CD4-positive, alpha-beta memory T cell (primary cell): ENCODE results near the gene GTF3C2. TPM values are rescaled to one million over a fixed set of nuclear protein-coding genes. Genes with fewer than 3 reads are reported as not detected.
A peak's percentile ranks its signal among the peaks of the same experiment; 100 is the strongest.
"Not testable (repeated sequence)": the region's sequence is repeated elsewhere in the genome, so short reads cannot be mapped to it uniquely, and the experiment has no call there.

Experiments used
- CTCF ChIA-PET: fragments of 350-600 bp; sonication (Branson Sonifier 250); formaldehyde crosslinking; loops from one replicate; lab custom pipeline; 2021; ENCODE audit warnings: inconsistent platforms; ENCODE audit not compliant: partially characterized antibody; lab: Charles Lee
- POLR2A ChIA-PET: fragments of 350-600 bp; sonication (Branson Sonifier 250); formaldehyde crosslinking; loops from one replicate; lab custom pipeline; 2021; ENCODE audit not compliant: partially characterized antibody; lab: Charles Lee
- DNase-seq, 5 donors: peaks; one replicate each; pipeline versions ENCODE4 v3.0.0 to v3.0.0-alpha.2; 2020 to 2022; ENCODE audit warnings: mixed read lengths in 1 of 5
- H3K27ac ChIP-seq: one replicate; pipeline ENCODE4 v1.7.0; 2013; ENCODE audit warnings: low read depth, low read length
- H3K27me3 ChIP-seq: 2 replicates; pipeline ENCODE4 v1.7.0; 2013; ENCODE audit warnings: mild to moderate bottlenecking, low read length, moderate library complexity; ENCODE audit not compliant: insufficient read depth
- H3K36me3 ChIP-seq: 2 replicates; pipeline ENCODE4 v1.7.0; 2013; ENCODE audit warnings: mild to moderate bottlenecking, low read length, moderate library complexity; ENCODE audit not compliant: insufficient read depth
- H3K4me1 ChIP-seq: 2 replicates; pipeline ENCODE4 v1.7.0; 2013; ENCODE audit warnings: mild to moderate bottlenecking, low read length, moderate library complexity; ENCODE audit not compliant: insufficient read depth
- H3K4me3 ChIP-seq, 2 donors: one replicate each; pipeline ENCODE4 v1.7.0; 2013; ENCODE audit warnings: low read length in 2 of 2, mild to moderate bottlenecking in 1 of 2
- H3K9me3 ChIP-seq, 2 donors: one replicate each; pipeline ENCODE4 v1.7.0; 2013; ENCODE audit warnings: low read length in 2 of 2, control low read depth in 1 of 2; ENCODE audit not compliant: control insufficient read depth in 1 of 2
- H3K27ac Mint-ChIP-seq, 7 donors: one replicate each; pipeline ENCODE4 v1.8.0; 2020 to 2021; ENCODE audit warnings: mixed read lengths in 7 of 7, mild to moderate bottlenecking in 6 of 7, inconsistent platforms in 3 of 7, moderate library complexity in 3 of 7
- H3K27me3 Mint-ChIP-seq, 2 donors: one replicate each; pipeline ENCODE4 v1.8.0; 2020 to 2021; ENCODE audit warnings: mixed read lengths in 2 of 2
- H3K36me3 Mint-ChIP-seq, 2 donors: one replicate each; pipeline ENCODE4 v1.8.0; 2020 to 2021; ENCODE audit warnings: mixed read lengths in 2 of 2, inconsistent platforms in 1 of 2, mild to moderate bottlenecking in 1 of 2
- H3K4me1 Mint-ChIP-seq, 4 donors: one replicate each; pipeline ENCODE4 v1.8.0; 2020 to 2021; ENCODE audit warnings: mixed read lengths in 4 of 4, mild to moderate bottlenecking in 1 of 4
- H3K4me3 Mint-ChIP-seq, 8 donors: one replicate each; pipeline ENCODE4 v1.8.0; 2020 to 2021; ENCODE audit warnings: mixed read lengths in 8 of 8, mild to moderate bottlenecking in 7 of 8, moderate library complexity in 6 of 8, inconsistent platforms in 3 of 8
- H3K9me3 Mint-ChIP-seq, 8 donors: one replicate each; pipeline ENCODE4 v1.8.0; 2020 to 2021; ENCODE audit warnings: mixed read lengths in 8 of 8, mild to moderate bottlenecking in 5 of 8, inconsistent platforms in 3 of 8, moderate library complexity in 1 of 8
- intact Hi-C: fragments of 100-400 bp; cut with micrococcal nuclease; formaldehyde crosslinking; loops from one replicate; pipeline ENCODE4 v1.15.1; 2023
- polyA plus RNA-seq, 2 donors: library from polyadenylated mRNA; unstranded; fragments of 300-500 nt; fragmentation: Illumina TruSeq; gene quantifications; one replicate each; pipeline ENCODE4 v1.2.3, GENCODE V29; 2021
- total RNA-seq, 2 experiments: library from RNA; stranded (reverse); gene quantifications; one replicate each; pipeline ENCODE4 v1.2.3, GENCODE V29; 2021

GTF3C2 gene
- total and polyA plus RNA-seq, 4 experiments from 2014 or later: 37.7 to 90.8 (median 67.3) TPM

- Histone ChIP-seq H3K9me3 (no peaks in the 10 kb centered on the region), H3K4me3 (no peak overlapping the region), H3K27ac (no peak overlapping the region), H3K27me3 (no peaks in the 10 kb centered on the region), H3K36me3 (peaks cover 35% of the 10 kb centered on the region), H3K4me1 (peaks cover 3% of the 10 kb centered on the region)
- no peak overlapping the region for H3K4me3 Mint-ChIP-seq
- H3K4me1 Mint-ChIP-seq: peaks cover 7 to 16% (median 8%) of the 10 kb centered on the region in 4 donors
- CTCF ChIA-PET: interaction anchor here (0.7 kb wide), 1 partner anchor 602 kb away, joined by 3 read pairs; no protein-coding TSS in a partner anchor
- H3K36me3 Mint-ChIP-seq: peaks cover 20 to 28% of the 10 kb centered on the region in 2 donors
- no peaks in the 10 kb centered on the region for H3K27me3 Mint-ChIP-seq
- H3K9me3 Mint-ChIP-seq: no peaks in the 10 kb centered on the region
- no peak for DNase-seq
- POLR2A ChIA-PET: interaction anchor here (0.6 to 0.9 kb wide), 3 partner anchors 18 to 303 kb away, joined by 3 read pairs; partner anchors contain the start of gene ZNF513
- intact Hi-C loops: no loop called here
- H3K27ac Mint-ChIP-seq: peak overlapping the region in 3 of 7 donors; percentile 4 to 75 (median 16)
Measured at GRCh38 chr2:27362678-27363420, 6.3 kb upstream of the GTF3C2 start.

DNA sequence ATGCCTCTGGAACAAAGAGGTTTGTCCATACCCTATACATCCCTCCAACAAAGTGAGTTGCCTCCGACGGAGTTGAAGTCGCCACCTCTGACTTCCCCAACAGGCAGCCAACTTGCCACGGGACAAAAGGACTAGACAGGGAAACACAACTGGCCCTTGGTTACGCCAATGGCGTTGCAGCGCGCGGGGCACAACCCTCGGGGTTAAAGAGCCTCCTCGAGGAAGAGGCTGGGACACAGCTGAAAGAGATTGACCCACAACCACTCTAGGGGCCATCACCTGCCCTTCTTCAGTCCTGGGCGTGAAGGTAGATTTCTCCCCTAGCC lies 545 bp downstream of the GTF3C2 start:
- no peaks in the 10 kb centered on the region for H3K27me3 Mint-ChIP-seq
- intact Hi-C loops: loop anchor here (1.0 to 5.0 kb wide), 7 partner anchors 14 to 271 kb away; partner anchors contain the start of genes CCDC121, EIF2B4, GPN1 and IFT172
- H3K36me3 Mint-ChIP-seq: peaks cover 4 to 24% of the 10 kb centered on the region in 2 donors
- CTCF ChIA-PET: interaction anchor here (0.9 to 2.6 kb wide), 3 partner anchors 9 to 53 kb away, joined by 3 to 16 read pairs (median 4); partner anchors contain the start of genes EIF2B4 and SNX17
- no peaks in the 10 kb centered on the region for H3K36me3 ChIP-seq
- peaks cover 53% of the 10 kb centered on the region for H3K4me1 ChIP-seq
- H3K9me3 Mint-ChIP-seq: peaks cover 0 to 5% (median 0%) of the 10 kb centered on the region in 8 donors
- DNase-seq: no peak
- H3K4me3 ChIP-seq: peak overlapping the region; percentile 49 to 75
- POLR2A ChIA-PET: interaction anchor here (0.9 to 2.9 kb wide), 11 partner anchors 11 to 308 kb away, joined by 3 to 49 read pairs (median 6); partner anchors contain the start of genes EIF2B4, MPV17, NRBP1 and PPM1G
- H3K9me3 ChIP-seq: no peaks in the 10 kb centered on the region
- H3K27ac ChIP-seq: peak overlapping the region; percentile 85
- H3K27me3 ChIP-seq: no peaks in the 10 kb centered on the region
- peaks cover 38 to 68% (median 51%) of the 10 kb centered on the region in 4 donors for H3K4me1 Mint-ChIP-seq
- H3K4me3 Mint-ChIP-seq: peak overlapping the region; percentile 96 to 100 (median 98)
- H3K27ac Mint-ChIP-seq: peak overlapping the region; percentile 96 to 100 (median 99)

DNA sequence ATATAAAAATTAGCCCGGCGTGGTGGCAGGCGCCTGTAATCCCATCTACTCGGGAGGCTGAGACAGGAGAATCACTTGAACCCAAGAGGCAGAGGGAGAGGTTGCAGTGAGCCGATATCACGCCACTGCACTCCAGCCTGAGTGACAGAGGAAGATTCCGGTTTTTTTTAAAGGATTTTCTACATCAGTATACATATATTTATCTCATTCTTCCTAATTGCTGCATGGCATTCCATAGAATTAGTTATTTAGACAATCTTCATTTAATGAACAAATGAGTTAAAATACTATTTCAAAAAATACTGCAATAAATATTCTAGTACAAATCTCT lies 2.0 kb downstream of the GTF3C2 start:
- CTCF ChIA-PET: interaction anchor here (1.5 kb wide), 1 partner anchor 15 kb away, joined by 8 read pairs; no protein-coding TSS in a partner anchor

DNA sequence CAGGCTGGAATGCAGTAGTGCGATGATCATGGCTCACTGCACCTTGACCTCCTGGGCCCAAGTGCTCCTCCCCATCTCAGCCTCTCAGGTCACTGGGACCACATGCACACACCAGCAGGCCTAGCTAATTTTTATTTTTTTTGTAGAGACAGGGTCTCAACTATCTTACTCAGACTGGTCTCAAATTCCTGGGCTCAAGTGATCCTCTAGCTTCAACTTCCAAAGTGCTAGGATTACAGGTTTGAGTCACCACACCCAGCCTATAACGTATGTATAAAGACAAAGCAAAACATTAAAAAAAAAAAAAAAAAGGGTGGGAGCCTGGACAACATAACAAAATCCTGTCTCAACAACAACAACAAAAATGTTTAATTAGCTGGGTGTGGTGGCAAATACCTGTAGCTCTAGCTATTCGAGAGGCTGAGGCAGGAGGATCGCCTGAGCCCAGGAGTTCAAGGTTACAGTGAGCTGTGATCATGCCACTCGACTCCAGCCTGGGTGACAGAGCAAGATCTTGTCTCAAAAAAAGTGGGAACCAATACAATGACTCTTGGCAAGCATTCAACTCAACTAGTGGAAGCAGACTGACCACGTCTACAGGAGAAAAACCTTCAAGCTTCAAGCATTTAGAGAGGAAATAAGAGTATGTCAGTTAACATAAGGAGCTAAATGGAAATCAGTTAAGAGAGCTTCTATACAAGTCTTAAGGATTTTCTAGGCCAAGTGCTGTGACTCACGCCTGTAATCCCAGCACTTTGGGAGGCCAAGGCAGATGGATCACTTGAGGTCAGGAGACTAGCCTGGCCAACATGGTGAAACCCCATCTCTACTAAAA lies 2.6 kb downstream of the GTF3C2 start:
- no peaks in the 10 kb centered on the region for H3K27me3 Mint-ChIP-seq
- Histone ChIP-seq H3K4me1 (peaks cover 53% of the 10 kb centered on the region), H3K27ac (no peak overlapping the region), H3K9me3 (no peaks in the 10 kb centered on the region), H3K27me3 (no peaks in the 10 kb centered on the region), H3K4me3 (no peak overlapping the region), H3K36me3 (no peaks in the 10 kb centered on the region)
- H3K9me3 Mint-ChIP-seq: peaks cover 0 to 5% (median 0%) of the 10 kb centered on the region in 8 donors
- no peak for DNase-seq
- CTCF ChIA-PET: interaction anchor here (1.5 to 1.7 kb wide), 2 partner anchors 15 to 329 kb away, joined by 7 to 8 read pairs; no protein-coding TSS in a partner anchor
- H3K36me3 Mint-ChIP-seq: peaks cover 7 to 30% of the 10 kb centered on the region in 2 donors
- peak overlapping the region; percentile 14 to 99 (median 64) for H3K27ac Mint-ChIP-seq
- POLR2A ChIA-PET: no interaction called here
- H3K4me3 Mint-ChIP-seq: peak overlapping the region in 5 of 8 donors; percentile 15 to 54 (median 43)
- peaks cover 45 to 80% (median 57%) of the 10 kb centered on the region in 4 donors for H3K4me1 Mint-ChIP-seq
- intact Hi-C loops: no loop called here

More for the DNA sequence above, 2.0 kb downstream of the GTF3C2 start:
- H3K27ac Mint-ChIP-seq: peak overlapping the region in 3 of 7 donors; percentile 14 to 99 (median 37)
- POLR2A ChIA-PET: no interaction called here
- H3K4me3 Mint-ChIP-seq: peak overlapping the region in 5 of 8 donors; percentile 15 to 54 (median 43)
- Histone ChIP-seq H3K4me1 (peaks cover 53% of the 10 kb centered on the region), H3K9me3 (no peaks in the 10 kb centered on the region), H3K27me3 (no peaks in the 10 kb centered on the region), H3K36me3 (no peaks in the 10 kb centered on the region), H3K27ac (no peak overlapping the region), H3K4me3 (no peak overlapping the region)
- no peaks in the 10 kb centered on the region for H3K27me3 Mint-ChIP-seq
- H3K9me3 Mint-ChIP-seq: peaks cover 0 to 5% (median 0%) of the 10 kb centered on the region in 8 donors
- H3K4me1 Mint-ChIP-seq: peaks cover 44 to 76% (median 56%) of the 10 kb centered on the region in 4 donors
- intact Hi-C loops: no loop called here
- peaks cover 7 to 29% of the 10 kb centered on the region in 2 donors for H3K36me3 Mint-ChIP-seq
- DNase-seq: no peak

DNA sequence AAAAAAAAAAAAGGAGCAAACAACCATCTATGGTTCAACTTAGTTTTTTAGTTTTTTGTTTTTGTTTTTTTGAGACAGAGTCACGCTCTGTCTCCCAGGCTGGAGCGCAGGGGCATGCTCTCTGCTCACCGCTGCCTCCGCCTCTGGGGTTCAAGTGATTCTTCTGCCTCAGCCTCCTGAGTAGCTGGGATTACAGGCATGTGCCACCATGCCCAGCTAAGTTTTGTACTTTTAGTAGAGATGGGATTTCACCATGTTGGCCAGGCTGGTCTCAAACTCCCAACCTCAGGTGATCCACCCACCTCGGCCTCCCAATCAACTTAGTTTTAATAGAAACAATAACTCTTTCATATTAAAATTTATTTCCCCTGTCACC lies 3.2 kb downstream of the GTF3C2 start:
- H3K4me1 Mint-ChIP-seq: peaks cover 43 to 77% (median 54%) of the 10 kb centered on the region in 4 donors
- H3K36me3 ChIP-seq, H3K27me3 ChIP-seq, H3K27ac ChIP-seq, H3K27me3 Mint-ChIP-seq, DNase-seq, POLR2A ChIA-PET, intact Hi-C loops, H3K4me3 ChIP-seq, H3K9me3 Mint-ChIP-seq, H3K9me3 ChIP-seq: not testable (repeated sequence)
- H3K27ac Mint-ChIP-seq: peak overlapping the region in 2 of 7 donors; percentile 57 to 79
- H3K36me3 Mint-ChIP-seq: peaks cover 7 to 30% of the 10 kb centered on the region in 2 donors
- CTCF ChIA-PET: interaction anchor here (0.7 to 1.7 kb wide), 3 partner anchors 16 to 330 kb away, joined by 3 to 8 read pairs (median 7); no protein-coding TSS in a partner anchor
- H3K4me1 ChIP-seq: peaks cover 53% of the 10 kb centered on the region
- peak overlapping the region in 1 of 8 donors; percentile 41 for H3K4me3 Mint-ChIP-seq

DNA sequence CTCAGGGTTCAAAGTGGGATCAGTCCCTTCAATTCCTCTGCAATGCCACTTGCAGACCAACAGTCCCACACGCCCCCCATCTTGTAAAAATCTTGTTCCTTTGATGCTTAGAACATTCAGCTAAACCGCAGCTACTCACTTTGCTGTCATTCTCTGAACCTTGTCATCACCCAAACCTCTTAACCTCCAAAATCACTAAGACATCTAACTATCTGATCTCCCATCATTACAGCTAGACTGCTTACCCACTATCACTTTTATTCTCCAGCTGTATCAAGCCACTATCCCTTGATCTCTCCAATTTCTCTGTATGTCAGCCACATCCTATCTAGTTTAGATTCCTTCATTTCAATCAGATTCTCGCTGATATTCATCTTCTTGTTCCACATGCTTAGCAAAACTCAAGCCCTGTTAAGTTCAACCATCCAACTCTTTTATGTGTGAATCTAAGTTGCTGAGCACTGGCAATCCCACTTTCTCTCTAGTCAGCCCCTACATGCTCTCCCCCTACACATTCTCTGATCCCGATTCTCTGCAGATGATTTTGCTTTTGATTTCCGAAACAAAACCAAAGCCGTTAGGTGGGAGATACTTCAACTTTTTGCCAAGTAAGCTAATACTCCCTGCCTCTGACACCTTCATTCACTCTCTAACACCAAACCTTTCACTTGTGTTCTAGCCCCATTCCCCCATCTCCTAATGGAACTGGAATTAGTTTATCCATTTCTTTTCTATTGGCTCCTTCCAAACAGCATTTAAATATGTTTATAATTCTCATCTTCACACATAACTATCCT lies 4.6 kb downstream of the GTF3C2 start:
- Histone ChIP-seq H3K9me3 (no peaks in the 10 kb centered on the region), H3K4me3 (no peak overlapping the region), H3K36me3 (no peaks in the 10 kb centered on the region), H3K27ac (no peak overlapping the region), H3K27me3 (no peaks in the 10 kb centered on the region), H3K4me1 (peaks cover 42% of the 10 kb centered on the region)
- ChIA-PET POLR2A (interaction anchor here (1.0 to 1.6 kb wide), 4 partner anchors 8 to 77 kb away, joined by 3 to 6 read pairs (median 4); partner anchors contain the start of genes EIF2B4 and MPV17), CTCF (interaction anchor here (1.1 to 1.7 kb wide), 2 partner anchors 9 to 331 kb away, joined by 3 to 7 read pairs; no protein-coding TSS in a partner anchor)
- DNase-seq: peak in 2 of 5 donors; percentile 4 to 25
- Mint-ChIP-seq H3K36me3 (peaks cover 7 to 31% of the 10 kb centered on the region in 2 donors), H3K9me3 (peaks cover 0 to 5% (median 0%) of the 10 kb centered on the region in 8 donors), H3K27ac (peak overlapping the region; percentile 21 to 69 (median 54)), H3K4me1 (peaks cover 39 to 74% (median 50%) of the 10 kb centered on the region in 4 donors), H3K27me3 (no peaks in the 10 kb centered on the region), H3K4me3 (peak overlapping the region in 5 of 8 donors; percentile 1 to 45 (median 15))
- intact Hi-C loops: no loop called here
